Measurements from ENCODE around the gene CA11. TPM values are rescaled to one million over a fixed set of nuclear protein-coding genes. Genes with fewer than 3 reads are reported as not detected.

The CA11 gene
- total RNA-seq, 1 donor from 2014 or later: 4.4 TPM

DNA sequence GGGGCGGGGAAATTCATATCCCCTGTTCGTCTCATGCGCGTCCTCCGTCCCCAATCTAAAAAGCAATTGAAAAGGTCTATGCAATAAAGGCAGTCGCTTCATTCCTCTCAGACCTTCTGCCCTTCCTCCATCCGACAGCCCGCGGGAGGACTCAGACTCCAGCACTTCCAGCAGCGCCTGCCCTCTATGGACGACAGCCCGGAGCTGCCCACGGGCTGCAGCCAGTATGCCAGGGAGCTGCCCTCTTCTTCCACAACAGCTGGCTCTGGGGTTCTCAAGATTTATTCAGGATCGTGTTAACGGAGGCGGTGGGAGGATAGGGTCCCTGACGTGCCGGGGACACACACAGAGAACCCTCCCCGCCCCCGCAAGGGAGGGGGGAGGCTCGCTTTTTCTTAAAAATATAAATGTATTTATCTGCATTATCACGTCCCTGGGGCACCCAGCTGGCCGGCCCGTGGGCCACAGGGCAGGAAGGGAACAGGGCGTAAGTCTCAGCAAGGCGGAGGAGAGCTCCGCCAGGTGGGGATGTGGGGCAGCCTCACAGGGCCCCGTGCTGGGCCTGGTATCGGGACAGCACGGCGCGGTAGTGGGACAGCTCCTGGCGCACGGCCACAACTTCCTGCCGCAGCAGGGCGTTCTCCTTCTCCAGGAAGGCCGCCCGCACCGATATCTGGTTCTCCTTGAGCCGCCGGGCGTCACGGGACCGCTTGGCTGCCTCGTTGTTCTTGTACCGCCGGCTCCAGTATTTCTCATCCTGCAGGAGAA, 15.5 kb downstream of the CA11 start:
- intact Hi-C loops (cut with micrococcal nuclease): loop anchor here (10.0 kb wide), 1 partner anchor 334 kb away; the partner anchor contains the start of gene FTL

DNA sequence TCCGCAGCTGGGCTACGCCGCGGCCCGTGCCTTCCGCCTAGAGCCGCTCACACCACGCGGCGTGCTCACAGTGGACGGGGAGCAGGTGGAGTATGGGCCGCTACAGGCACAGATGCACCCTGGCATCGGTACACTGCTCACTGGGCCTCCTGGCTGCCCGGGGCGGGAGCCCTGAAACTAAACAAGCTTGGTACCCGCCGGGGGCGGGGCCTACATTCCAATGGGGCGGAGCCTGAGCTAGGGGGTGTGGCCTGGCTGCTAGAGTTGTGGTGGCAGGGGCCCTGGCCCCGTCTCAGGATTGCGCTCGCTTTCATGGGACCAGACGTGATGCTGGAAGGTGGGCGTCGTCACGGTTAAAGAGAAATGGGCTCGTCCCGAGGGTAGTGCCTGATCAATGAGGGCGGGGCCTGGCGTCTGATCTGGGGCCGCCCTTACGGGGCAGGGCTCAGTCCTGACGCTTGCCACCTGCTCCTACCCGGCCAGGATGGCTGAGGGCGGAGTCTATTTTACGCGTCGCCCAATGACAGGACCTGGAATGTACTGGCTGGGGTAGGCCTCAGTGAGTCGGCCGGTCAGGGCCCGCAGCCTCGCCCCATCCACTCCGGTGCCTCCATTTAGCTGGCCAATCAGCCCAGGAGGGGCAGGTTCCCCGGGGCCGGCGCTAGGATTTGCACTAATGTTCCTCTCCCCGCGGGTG, 16.2 kb downstream of the CA11 start:
- intact Hi-C loops (cut with micrococcal nuclease): loop anchor here (10.0 kb wide), 1 partner anchor 335 kb away; the partner anchor contains the start of gene FTL

DNA sequence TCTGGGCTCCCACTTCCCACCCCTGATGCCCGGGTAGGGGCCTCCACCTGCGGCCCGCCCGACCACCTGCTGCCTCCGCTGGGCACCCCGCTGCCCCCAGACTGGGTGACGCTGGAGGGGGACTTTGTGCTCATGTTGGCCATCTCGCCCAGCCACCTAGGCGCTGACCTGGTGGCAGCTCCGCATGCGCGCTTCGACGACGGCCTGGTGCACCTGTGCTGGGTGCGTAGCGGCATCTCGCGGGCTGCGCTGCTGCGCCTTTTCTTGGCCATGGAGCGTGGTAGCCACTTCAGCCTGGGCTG, 16.7 kb downstream of the CA11 start:
- intact Hi-C loops (cut with micrococcal nuclease): no loop called here

DNA sequence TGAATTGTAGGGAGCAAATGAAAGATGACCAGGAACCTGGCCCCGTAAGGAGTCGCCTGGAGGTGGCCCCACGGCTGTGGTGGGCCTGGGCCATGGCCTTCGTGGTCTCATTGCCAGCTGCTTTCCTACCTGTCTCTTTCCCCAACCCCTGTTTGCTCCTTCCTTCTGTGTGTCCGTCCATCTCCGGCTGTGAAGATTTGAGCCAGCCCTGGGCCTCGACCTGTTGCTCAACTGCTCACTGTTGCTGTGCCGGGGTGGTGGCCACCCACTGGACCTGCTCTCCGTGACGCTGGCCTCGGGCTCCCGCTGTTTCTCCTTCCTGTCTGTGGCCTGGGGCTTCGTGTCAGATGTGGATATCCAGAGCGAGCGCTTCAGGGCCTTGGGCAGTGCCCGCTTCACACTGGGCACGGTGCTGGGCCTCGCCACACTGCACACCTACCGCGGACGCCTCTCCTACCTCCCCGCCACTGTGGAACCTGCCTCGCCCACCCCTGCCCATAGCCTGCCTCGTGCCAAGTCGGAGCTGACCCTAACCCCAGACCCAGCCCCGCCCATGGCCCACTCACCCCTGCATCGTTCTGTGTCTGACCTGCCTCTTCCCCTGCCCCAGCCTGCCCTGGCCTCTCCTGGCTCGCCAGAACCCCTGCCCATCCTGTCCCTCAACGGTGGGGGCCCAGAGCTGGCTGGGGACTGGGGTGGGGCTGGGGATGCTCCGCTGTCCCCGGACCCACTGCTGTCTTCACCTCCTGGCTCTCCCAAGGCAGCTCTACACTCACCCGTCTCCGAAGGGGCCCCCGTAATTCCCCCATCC, 17.3 kb downstream of the CA11 start:
- intact Hi-C loops (cut with micrococcal nuclease): no loop called here

DNA sequence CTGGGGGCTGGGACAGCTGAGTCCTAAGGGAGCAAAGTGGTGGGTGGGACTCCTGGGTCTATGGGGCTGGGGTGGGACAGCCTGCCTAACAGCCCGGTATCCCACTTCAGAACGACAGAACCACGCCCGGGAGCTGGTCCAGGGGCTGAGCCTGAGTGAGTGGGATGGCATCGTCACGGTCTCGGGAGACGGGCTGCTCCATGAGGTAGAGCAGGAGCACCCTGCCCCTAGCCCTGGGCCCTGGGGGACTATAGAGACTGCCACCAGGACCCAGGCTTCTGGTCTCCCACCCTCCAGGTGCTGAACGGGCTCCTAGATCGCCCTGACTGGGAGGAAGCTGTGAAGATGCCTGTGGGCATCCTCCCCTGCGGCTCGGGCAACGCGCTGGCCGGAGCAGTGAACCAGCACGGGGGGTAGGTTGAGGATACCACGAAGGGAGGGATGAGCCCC, 18.1 kb downstream of the CA11 start:
- intact Hi-C loops (cut with micrococcal nuclease): no loop called here

DNA sequence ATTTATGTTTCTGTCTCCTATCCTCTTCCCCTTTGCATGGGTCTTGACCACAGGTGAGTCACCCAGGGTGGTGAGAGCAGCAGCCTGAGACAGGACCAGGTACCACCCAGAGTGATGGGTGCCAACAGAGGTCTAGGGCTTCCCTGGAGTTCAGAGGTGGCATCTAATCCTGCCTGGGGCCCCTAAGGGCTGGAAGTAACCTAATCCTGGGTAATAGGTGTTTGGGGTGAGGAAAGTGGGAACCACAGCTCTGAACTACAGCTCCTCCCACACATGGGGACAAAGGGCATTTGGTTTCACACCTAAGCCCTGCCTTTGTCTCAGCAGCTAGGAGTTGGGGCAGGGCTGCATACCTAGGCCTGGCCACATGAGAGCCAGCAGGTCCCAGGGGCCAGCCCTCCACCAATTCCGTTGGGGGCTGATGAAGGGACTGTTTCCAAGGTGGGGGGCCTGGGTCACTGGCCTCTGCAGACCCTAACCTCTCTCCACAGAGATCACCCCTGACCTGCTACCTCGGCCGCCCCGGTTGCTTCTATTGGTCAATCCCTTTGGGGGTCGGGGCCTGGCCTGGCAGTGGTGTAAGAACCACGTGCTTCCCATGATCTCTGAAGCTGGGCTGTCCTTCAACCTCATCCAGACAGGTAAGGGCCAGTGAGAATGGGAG, 18.7 kb downstream of the CA11 start:
- intact Hi-C loops (cut with micrococcal nuclease): no loop called here

DNA sequence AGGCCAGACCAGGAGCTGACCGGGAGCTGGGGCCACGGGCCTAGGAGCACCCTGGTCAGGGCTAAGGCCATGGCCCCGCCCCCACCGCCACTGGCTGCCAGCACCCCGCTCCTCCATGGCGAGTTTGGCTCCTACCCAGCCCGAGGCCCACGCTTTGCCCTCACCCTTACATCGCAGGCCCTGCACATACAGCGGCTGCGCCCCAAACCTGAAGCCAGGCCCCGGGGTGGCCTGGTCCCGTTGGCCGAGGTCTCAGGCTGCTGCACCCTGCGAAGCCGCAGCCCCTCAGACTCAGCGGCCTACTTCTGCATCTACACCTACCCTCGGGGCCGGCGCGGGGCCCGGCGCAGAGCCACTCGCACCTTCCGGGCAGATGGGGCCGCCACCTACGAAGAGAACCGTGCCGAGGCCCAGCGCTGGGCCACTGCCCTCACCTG, 20.1 kb downstream of the CA11 start:
- intact Hi-C loops (cut with micrococcal nuclease): no loop called here

DNA sequence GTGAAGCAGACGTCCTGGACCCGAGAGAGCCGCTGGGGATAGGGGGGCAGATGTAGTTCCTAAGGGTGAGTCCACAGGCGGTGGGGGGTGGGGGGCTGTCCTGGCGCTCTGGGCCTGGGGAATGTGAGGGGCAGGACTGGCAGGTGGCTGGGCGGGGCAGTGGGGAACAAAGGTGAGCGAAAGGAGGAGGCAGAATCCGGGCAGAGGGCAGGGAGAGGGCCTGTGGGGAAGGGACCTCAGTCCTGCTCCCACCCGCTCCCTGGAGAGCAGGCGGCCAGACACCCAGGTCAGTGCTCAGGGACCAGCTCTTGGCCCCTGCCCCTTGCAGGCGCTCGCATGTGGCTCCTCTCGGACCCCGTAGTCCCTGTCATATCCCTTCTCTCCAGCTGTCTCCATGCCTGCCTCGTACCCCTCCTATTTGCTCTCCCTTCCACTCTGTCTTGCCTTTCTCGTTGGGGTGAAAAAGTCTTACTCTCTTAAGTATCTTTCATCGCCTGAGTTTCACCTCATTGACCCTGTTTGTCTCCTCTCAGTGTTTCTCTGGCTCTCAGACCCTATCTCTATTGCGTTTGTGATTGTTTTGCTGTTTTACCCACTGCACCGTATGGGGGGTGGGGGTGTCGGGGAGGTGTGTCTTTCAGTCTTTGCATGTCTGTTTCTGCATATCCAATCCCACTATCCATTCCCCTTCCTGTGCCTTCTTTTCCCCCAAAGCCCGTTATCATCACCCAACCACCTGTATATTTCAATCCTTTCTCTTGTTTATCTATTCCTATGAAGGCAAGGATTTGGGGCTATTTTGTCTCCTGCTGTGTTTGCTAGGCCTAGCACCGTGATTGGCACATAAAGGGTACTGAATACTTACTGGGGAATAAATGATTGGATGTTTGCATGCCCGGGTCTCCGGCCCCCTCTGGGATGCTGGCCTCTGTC, 20.9 kb downstream of the CA11 start:
- intact Hi-C loops (cut with micrococcal nuclease): loop anchor here (1.0 kb wide), 1 partner anchor 9 kb away; no protein-coding TSS in a partner anchor

DNA sequence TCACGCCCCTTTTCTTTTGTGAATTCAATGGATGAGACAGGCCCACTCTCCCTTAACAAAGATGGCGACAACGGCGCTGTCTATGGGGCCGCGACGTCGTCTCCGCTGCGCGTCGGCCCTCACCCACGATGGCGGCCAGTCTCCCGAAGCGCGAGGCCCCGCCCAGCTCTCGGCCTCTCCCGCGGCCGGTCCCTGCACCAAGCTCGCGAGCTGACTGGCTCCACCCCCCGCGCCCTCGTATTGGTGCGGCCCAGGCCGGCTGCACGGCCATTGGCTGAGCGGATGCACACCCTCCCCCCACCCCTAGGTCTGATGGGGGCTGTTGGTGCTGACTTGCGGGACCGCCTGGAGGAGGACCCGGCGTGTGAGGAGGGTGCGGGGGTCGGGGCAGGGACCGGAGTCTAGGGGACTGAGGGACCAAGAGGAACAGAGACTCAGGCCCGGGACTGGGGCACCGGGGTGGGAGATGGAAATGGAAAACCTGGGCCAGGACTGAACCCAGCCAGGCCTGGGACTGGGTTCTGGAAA, 21.9 kb downstream of the CA11 start:
- intact Hi-C loops (cut with micrococcal nuclease): loop anchor here (1.0 kb wide), 1 partner anchor 10 kb away; no protein-coding TSS in a partner anchor

DNA sequence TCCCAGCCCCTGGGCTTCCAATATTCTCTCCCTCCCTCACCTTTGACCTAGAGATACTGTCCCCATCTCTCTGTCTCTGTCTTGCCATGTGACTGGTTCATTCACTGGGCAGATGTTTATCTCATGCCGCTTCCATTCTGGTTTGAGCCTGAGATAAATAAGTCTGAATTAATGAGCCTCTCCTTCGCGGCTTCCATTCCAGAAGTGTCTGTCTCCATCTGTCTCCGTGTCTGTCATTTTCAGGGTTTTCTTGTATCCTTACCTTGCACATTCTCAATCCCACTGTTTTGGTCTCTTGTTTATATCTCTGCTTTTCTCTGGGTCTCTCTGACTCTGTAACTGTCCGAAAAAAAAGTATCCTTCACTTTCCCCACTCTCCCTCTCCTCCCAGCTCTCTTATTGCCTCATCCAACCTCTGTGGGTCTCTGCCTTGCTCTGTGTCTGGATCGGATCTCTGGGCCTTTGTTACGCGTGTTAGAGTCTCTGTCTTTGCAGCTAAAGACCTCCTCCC, 22.4 kb downstream of the CA11 start:
- intact Hi-C loops (cut with micrococcal nuclease): loop anchor here (1.0 kb wide), 1 partner anchor 11 kb away; no protein-coding TSS in a partner anchor

DNA sequence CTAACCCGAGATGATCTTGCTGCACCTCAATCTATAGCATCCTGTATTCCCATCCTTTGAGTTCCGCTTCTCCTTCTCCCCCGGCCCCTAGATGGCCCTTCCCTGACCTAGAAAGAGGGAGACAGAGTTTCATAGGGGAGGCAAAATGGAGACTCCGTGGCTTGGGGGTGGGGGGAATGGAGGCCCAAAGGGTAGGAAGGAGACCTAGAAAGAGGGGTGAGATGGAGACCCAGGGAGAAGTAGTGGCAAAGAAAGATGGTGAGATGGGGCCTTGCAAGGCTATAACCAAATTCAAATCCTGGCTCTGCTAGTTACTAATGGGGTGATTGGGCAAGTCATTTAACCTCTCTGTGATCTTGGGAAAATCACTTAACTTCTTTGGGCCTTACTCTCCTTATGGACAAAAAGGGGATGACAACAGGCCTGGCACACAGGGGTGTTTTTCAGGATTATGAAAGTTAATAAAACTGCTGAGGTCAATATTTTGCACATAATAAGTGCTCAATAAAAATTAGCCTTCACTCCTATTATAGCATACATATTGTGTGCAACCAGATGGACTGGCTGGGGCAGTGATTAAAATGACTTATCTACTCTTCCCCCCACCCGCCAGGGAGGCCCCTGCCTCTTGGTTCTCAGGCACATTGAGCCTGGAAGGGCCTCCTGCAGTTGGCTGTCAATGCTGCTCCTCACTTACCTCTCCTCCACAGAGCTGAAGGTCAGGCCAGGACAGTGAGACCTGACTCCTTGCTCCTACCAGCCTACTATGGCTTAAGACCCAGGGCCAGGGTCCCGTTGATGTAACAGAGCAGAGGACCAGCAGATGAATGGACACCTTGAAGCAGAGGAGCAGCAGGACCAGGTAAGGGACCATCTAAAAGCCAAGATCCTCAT, 26.0 kb downstream of the CA11 start:
- intact Hi-C loops (cut with micrococcal nuclease): loop anchor here (1.0 to 2.0 kb wide), 6 partner anchors 17 to 373 kb away; partner anchors contain the start of genes DBP, GYS1, RUVBL2 and TMEM143

DNA sequence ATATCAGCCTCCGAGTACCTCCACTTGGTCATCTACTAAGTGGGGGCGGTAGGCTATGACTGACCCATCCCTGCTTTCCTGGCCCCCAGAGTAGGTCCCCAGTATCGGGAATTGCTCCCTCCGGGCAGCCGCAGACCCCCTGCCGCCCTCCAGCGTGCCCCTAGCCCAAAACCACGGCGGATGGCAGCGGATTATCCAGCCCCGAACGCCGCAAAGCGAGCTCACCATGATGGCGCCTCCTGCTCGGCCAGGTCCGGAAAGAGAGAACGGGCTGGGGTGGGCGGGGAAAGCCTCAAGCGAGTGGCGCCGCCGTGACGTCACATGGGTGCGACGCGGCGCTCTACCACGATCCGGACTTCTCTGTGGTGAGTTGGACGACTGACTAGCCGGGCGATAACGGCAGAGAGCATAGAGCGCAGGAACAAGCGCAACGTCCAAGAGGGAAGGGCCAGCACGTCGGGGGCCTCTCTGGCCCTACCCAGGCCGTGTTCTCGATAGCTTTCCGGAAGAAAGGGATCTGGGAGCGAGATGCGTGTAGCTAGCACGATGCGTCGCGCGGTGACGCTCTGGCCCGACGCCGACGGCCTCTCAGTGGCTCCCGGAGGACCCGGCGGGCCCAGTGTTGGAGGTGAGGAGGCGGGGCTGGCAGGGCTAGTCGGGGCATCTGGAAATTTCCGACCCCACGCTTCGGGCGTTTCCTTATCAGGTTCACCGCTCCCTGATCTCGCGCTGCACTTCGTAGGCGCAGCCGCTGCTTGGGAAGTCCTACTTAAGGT, 26.9 kb downstream of the CA11 start, which contains the start of the genes RPL18 and SPHK2:
TSS of gene RPL18 (minus strand) at position 263 of the 776 bp plus-strand sequence. CDS start at position 228, 35 bp downstream.
TSS of gene SPHK2 (plus strand) at position 591 of the 776 bp plus-strand sequence. CDS start 1,009 bp downstream, outside the sequence.
- intact Hi-C loops (cut with micrococcal nuclease): loop anchor here (1.0 to 2.0 kb wide), 6 partner anchors 18 to 374 kb away; partner anchors contain the start of genes DBP, GYS1, RUVBL2 and TMEM143

DNA sequence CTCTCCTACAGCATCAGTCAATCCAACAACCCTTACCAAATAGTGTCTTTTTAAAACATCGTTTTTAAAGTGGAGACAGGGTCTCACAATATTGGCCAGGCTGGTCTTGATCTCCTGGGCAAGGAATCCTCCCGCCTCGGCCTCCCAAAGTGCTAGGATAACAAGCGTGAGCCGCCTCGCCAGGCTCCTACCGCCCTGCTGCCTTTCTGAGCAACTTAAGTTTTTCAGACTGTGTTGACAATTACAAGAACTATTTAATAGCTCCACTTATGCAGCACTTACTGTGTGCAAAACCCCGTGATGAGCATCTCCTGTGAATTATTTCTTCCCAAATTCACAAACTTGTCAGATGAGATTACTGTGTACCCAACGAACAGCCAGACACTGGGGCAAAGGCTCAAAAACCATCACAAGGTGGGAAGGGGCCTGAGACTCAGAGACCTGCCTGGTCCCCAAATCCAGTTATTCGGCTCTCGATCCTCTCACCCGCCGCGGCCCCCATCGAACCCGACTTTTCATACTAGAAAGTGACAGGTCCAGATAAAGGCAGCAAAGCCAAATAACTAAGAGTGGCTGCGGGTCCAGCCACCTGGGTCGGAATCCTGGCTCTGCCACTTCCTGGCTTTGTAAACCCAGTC, 27.6 kb downstream of the CA11 start:
- intact Hi-C loops (cut with micrococcal nuclease): loop anchor here (2.0 kb wide), 2 partner anchors 30 to 256 kb away; partner anchors contain the start of gene TMEM143

DNA sequence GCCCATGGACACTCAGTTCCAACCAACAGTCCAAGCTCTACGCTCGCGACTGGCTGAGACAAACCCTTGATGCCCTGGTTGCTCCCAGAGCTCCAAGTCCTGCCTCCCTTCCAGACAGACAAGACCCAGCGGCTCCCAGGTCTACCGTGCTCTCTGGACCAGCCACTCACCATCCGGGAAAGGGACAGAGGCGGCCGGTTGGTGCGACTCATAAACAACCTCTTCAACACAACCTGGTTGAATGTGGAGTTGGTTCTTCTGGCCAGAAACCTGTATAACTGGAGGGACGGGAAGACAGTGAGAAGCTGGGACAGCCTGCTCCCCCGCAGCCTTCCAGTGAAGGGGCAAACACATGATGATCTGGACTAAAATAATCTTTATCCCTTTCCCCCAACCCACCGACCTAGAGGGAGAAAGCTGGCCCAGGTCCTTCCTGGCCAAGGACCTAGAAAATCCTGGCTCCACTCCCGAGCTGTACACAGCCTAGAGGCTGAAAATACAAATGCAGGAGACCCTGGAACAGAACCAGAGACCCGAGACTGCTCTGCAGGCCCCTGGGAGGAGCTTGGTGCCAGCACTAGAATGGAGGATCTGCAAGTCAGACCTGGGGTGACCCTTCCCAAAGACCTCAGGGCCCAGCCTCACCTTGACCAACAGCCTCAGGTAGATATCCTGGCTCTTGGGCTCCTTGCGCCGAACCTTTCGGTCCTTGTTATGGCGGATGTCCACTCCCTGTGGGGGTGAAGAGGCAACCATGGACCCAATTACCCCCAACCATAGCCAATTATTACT, 28.6 kb downstream of the CA11 start:
- intact Hi-C loops (cut with micrococcal nuclease): no loop called here

DNA sequence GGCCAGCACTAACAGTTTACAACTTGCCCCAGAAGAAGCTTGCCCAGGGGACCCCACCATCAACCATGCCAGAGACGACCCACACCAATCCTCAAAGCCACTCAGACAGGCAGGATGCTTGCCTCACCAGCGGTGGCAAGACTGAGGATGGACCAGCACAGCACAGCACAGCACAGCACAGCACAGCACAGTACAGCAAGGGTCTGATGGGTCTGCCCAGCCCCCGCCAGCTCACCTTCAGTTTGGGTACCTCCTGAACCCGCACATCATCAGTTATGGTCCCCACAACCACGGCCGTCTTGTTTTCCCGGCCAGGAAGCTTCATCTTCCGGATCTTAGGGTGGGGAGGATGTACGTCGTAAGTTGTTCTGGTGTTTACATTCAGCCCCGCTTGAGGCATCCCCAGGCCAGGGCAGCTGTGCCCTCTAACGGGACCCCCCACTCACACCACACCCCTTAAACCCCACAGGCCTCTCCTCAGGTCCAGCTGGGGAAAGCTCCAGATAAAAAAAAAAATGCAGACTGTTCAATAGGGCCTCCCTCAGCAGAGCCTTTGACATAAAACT, 29.4 kb downstream of the CA11 start:
- intact Hi-C loops (cut with micrococcal nuclease): no loop called here

Measured in T-helper 2 cell treated with Interferon-gamma antibody and Interleukin-4, amounts not matched to agents 100 ng/mL and 5 ng/mL, for 36 hours (primary cell).